NCI-H2196 treated with DMSO at 0.1 percent for 48 hours (cell line): ENCODE results near the gene MAP3K14.
"Not testable (repeated sequence)": the region's sequence is repeated elsewhere in the genome, so short reads cannot be mapped to it uniquely, and the experiment has no call there.

Experiments
- DNase-seq: peaks from one replicate; lab custom pipeline; 2025; ENCODE audit not compliant: unreplicated experiment; lab: John Stamatoyannopoulos, UW

MAP3K14 gene

DNA sequence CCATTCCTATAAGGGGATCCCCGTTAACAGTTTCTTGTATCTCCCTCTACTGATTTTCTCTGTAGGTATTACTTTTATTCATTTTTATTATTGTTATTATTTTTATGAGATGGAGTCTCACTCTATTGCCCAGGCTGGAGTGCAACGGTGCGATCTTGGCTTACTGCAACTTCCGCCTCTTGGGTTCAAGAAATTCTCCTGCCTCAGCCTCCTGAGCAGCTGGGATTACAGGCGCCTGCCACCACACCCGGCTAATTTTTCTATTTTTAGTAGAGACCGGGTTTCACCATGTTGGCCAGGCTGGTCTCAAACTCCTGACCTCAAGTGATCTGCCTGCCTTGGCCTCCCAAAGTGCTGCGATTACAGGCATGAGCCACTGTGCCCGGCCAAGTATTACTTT, 14.6 kb downstream of the MAP3K14 start:
- DNase-seq = not testable (repeated sequence)

DNA sequence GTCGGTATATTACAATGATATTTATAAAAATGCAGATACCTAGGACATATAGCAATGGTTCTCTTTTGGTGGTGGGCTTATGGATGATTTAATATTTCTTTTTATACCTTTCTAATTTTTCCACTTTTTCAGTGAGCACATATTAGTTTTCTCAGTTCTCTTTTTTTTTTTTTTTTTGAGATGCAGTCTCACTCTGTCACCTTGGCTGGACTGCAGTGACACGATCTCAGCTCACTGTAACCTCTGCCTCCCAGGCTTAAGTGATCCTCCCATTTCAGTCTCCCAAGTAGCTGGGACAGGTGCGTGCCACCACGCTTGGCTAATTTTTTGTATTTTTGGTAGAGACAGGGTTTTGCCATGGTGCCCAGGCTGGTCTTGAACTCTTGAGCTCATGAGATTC, 15.1 kb downstream of the MAP3K14 start:
- no peak for DNase-seq

DNA sequence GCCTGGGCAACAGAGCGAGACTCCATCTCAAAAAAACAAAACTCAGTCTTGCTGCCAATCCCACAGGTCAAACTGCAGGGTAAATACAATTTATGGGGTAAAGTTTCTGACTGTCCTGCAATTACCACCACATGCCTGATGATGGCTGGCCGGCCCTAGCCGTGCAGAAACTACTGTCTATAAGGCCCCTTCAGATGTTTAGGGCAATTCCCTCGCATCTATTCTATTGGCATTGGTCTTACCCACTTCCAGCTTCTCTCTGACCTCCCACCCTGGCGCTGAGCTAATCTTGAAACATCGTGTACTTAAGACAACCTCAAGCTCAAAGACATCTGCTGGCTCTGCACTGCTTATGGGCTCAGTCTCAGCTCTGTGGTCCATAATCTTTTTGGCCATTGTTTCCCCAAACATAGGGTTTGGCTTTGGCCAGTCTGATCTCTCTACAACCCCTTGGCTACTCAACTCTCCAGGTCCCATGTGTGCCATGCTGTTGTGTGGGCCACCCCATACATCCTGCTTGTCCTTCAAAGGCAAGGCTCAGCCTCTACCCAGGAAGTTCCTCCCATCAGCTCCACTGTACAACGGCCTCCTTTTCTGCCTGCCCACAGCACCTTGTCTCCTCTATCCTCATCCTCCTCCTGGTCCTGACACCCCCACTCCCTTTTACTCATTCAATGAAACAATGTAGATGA, 16.6 kb downstream of the MAP3K14 start:
- no peak for DNase-seq

DNA sequence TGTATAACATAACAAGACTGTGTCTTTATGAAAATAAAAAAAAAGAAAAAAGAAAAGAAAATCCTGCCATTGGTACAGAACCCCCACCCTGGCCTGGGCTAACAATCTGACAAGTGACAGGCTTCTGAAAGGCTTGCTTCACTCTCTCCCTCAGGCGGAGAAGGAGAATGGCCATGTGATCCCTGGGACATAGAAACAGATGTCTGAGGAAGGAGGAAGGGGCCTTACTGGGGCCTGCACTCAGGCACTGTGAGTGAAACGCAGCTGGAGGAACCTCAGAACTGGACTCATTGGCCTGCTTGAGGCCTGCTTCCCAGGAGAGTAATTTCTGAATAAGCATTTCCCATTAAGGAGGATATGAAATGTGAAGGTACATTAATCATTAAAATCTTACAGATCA, 17.5 kb downstream of the MAP3K14 start:
- DNase-seq = no peak

DNA sequence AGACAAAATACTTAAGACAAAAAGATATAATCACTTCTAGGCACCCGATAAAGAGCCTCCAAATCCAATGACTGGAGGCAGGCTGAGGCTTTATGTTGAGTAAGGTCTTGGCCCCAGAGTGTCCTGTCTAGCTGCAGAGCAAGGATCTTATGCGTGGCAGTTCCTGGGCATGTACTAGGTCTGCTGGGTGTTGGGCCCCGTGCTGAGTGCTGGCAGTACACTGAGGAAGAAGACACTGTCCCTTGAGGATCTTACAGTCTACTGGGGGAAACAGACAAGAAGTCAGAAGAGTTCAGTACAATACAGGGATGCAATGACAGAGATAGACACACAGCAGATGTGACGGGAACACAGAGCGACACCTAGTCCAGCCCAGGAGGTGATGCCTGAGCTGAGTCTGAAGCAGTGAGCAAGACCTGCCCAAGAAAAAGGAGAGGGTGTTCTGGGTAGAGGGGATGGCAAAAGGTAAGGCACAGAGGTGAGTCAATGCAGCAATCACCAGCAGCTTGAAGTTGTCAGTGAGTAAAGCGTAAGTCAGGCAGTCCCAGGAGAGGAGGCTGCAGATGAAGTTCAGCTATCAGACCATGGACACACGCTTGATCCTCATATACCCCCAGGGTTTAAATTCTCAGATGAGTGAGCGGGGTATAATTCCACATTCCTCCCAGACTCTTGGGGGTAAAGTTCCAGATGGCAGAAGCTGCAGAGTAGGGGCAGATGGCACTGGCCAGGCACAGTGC, 18.1 kb downstream of the MAP3K14 start:
- DNase-seq = no peak

DNA sequence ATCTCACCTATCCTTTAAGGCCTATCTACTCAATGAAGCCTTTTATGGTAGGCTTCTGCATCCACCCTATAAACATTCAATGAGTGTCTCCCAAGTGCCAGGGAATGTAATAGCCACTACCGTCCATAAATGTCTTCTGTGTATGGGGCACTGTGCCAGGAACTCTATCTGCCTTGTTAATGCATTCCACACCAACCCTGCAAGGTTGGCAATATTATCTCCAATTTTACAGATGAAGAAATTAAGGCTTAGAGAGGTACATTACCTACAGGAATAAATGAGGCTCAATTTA, 20.0 kb downstream of the MAP3K14 start:
- DNase-seq = no peak

DNA sequence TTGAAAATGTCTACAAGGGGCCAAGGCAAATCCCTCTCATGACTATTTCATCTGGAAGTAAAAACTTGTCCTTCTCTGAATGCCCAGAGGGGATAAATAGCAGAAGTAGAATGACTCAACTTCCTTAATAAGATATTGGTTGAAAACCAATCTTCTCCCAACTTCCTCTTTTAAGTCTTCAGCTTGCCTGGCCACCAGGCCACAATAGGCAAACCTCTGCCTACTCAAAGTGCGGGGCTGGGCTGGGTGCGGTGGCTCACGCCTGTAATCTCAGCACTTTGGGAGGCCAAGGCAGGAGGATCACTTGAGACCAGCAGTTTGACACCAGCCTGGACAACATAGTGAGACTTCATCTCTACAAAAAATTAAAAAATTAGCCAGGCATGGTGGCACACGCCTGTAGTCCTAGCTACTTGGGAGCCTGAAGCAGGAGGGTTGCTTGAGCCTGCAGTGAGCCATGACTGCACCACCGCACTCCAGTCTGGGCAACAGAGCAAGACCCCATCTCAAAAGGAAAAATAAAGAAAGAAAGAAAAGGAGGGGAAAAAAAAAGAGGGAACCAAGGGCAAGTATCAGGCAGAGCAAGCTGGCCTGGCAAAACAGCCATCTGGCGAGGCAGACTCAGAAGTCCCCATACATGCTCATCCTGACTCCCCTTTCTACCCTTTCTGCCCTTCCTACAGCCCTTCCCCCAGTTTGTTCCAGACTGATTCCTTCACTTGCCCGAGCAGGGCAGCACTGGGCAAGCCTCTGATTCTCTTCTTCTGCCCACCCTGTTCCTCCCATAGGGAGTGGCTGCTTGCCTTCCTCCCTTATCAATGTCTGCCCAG, 20.6 kb downstream of the MAP3K14 start:
- DNase-seq = no peak

DNA sequence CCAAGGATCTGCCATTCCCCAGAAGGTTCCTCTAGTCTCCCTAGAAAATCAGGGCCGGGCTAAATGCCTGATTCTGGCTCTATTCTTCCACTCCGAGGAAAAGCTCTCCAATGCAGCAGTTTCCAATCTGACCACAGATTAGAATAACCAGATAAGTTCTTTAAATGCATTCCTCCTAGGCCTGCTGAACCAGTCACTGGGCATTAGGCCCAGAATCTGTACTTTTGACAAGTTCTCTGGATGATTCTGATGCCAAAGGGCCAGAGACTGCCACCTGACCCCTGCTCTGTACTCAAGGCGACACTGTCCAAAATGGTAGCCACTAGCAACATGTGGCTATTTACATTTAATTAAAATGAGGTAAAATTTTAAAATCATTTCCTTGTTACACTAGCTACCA, 22.3 kb downstream of the MAP3K14 start:
- DNase-seq = peak; percentile 41

DNA sequence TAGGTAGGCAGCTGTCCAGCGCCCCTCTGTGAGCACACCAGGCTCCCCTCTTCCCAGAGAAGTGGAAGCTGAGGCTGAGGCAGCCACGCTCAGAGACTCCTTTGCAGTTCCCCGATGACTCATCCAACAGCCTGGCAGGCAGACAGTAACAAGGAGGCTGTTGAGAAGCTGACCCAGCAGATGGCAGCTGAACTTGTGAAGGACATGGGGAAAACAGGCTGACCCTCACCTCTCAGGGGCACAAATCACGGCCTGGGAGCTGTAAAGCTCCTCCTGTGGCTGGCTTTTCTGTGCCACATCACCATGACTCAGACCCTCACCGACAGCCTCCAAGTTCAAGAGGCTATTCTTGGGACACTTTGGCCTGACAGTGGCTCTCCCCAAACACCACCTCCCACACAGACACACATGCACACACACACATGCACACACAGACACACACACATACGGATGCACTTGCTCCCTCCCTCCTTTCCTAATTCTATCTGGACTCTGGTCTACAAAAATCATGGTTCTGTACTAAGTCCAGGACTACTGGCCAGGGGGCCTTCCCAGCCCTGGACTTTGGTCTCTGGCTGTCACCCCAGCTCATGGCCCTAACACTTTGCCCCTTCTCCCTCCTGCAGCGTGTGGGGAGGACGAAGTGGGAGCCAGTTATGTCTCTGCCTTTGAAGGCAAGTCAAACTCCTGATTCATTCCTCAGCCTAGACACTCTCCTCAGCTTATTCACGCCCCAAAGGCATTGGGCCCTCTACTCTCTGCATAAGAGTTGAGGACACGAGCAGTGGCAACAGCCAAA, 23.2 kb downstream of the MAP3K14 start:
- DNase-seq = peak; percentile 62

DNA sequence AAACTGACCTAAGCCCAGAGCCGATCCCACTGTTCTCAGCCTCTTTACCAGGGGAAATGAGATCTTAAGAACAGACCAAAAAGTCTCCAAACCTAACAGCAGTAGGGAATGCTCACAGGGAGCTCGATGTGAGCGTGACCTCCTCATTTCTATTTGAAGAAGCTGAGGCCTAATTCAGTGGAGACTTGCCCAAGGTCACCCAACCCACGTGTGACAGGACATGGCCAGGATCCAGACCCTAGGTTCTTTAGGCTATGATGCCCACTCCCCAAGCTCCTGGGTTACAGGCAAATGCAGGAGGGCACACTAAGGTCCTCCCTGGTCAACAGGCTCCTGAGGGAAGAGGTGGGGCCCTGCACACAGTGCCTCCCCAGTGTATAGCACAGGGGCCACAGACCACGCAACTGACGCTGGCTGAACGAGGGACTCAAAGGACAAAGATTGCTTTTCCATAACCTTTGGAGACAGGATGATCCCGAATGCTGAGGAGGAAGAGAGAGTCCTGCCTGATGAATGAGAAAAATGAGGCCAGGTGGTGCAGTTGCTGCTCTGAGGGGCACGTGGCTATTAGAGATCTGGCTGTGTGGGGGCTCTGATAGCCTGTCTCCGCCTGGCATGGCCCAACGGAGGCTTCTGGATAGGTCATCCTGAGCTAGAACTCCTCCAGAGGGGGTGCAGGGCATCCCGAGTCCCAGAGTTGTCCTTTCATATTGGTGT, 24.0 kb downstream of the MAP3K14 start:
- no peak for DNase-seq

DNA sequence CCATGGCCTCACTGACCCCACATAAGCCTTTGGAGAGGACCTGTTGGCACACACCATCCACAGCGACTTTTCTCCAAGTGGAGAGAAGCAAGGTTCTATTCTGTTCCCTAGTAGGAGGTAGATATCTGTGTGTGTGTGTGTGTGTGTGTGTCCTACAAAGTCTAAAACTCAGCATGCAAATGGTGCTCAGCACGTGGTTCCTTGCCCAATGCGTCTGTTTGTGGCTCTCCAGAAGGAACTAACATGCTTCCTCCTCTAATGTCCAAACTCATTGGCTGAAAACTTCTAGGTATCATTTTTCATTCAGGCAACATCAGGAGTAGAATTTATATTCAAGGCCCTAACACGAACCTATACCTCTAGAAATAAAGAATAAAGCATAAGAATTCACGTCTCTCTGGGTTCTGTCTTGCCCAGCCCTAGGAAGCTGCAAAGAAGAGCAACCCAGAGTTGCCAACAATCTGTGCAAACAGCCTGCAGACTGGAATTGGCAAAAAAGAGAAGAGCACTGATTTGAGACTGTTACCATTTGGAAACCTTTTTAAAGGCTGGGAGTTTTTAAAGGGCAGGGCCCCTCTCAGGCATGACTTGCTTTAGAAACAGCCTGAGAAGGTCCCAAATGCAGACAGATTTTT, 25.5 kb downstream of the MAP3K14 start:
- DNase-seq = no peak

DNA sequence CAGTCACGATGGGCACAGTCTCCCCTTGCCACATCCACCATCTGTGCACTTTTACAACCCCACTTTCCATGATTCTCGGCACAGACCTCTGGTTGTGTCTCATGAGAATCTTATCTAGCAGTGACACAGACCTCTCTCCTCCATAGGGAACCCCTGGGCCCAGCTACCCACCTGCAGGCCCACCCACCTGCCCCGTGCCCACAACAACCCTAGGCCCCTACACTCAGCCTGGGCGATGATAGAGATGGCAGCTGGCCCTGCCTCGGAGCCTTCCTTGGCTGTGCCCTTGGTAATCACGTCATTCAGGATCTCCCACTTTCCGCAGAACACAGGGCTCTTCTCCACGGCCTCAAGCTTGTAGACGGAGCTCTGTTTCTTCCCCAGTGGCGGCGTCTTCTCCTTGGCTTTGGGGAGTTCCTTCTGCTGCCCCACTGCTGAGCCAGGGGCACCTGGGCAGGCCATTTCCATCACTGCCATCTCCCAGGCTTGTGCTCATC, 26.5 kb downstream of the MAP3K14 start:
- no peak for DNase-seq

DNA sequence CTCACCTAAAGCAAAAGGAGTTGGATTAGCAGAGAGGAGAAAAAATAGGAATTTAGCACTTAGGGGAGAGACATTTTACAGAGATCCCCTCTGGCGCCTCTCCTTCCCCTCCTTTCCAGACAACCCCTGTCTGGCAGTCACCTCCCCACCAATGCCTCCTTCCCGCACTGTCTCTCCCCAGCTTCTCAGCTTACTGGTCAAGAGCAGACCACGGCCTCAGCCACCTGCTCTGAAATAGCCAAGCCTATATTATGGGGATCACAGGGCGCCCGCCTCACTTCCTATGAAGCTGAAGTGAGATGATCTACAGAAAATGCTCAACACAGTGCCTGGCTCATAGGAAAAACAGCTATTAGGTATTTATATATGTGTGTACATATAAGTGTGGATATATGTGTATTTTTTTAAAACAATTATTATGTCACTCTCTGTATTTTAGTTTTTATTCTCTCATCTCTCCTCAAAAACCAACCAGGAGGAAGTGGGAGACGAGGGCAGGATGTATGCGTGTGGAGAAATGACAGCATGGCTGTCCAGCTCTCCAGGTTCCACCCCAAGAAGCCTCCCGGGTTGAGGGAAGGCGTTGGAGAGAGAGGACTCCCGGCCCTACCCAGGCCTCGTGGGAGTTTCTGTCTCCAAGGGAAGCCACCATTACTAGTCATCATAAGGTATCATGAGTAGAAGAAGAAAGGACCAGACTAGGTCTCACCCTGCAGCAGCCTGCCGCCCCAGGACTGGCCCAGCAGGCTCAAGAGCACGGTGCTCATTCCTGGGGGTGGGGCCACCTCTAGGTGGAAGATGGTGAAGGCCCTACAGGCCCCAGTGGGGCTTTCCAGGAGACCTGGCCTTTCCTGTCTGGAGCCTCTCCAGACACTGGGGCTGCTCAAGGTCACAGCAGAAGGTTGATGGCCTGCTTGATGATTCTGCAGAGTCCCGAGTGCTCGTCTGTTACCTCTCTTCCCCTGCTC, 27.2 kb downstream of the MAP3K14 start:
- DNase-seq = peak; percentile 23

DNA sequence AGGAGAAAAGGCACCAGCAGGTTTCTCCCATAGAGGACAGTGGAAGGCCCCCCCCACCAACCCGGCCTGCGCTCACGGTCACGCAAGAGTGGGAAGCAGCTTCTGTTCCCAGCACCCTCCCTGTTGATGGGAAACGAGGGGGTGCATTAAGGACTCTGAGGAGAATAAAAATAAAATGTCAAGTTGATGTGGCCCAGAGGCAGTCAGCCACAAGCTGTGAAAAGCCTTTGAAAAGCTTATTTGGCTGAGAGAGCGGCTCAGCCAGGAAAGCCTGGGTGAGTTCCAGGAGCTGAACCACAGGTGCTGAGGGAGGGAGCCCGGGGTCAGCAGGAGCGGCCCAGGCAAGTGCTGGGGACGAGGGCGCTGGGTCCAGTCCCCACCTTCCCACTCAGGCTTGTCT, 28.0 kb downstream of the MAP3K14 start:
- peak; percentile 44 for DNase-seq

DNA sequence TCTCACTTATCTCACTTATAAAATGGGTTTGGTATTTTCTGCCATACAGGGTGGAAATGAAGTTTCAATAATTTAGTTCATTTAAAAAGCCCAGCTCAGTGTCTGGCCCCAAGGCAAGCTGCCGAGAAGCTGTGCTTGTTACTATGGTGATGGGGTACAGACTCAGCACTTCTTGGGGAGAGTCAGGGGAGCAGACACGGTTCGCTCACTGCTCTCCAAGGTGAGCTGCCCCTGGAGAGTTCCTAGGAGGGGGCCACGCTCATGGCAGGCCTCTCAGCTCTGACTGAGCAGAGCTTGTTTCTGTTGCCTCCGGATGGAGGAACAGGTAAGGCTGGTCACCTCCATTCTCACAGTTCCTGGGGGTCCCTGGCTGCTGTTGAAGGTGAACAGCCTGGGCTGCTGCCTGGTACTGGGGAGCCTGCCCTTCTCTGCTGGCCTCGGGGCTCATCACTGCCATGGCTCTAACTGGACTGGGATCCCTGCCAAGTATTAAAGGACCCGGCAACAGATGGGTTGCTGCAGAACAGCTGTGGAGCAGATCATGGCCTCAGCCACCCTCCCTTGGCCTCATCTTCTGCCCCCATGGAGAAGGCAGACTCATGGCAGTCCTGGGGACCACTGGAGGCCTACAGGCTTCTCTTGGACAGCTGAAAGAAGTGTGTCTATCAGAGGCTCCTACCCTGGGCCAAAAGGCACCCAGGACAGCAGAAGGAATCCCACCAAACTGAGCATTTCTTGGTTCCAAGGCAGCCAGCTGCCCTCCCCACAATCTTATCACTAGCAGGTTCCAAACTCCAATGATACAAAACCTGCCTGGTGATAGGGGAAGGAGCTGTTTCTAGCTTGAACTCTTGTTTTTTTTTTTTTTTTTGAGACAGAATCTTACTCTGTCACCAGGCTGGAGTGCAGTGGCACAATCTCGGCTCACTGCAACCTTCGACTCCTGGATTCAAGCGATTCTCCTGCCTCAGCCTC, 29.0 kb downstream of the MAP3K14 start:
- peak; percentile 42 for DNase-seq

DNA sequence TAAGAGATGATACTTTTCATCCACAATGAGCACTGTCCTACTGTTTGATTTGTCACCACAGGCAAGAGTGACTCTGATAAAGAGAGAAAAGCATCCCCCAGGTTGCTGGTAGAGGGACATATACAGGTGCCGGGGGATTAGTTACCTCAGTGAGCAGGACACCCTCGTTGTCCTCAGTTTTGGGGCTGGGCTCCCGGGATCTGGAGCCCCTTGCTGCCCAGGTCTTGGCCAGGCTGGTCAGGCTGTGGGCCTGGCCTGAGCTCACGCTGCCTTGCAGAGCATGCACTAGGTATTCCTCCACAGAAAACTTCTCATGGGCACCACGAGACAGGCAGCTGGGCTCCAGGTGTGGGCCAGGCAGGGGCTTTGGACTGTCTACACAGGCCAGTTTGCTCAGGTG, 30.5 kb downstream of the MAP3K14 start:
- no peak for DNase-seq
